ENCODE results near the gene KCNQ5. TPM values are rescaled to one million over a fixed set of nuclear protein-coding genes. Genes with fewer than 3 reads are reported as not detected.

KCNQ5 gene
- total RNA-seq, 1 donor from 2014 or later = 0.49 TPM

DNA sequence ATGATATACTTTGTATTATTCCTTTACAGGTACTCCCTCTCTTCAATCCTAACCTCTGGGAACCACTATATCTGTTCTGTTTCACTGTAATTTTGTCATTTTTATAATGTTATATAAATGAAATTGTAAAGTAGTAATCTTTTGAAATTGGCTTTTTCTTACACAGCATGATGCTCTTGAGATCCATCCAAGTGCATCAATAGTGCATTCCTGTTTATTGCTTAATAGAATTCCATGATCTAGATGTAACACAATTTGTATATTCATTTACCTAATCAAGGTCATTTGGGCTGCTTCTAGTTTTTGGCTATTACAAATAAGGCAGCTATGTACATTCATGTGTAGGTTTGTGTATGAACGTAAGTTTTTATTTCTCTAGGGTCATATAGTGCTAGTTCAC is 428.8 kb downstream of the KCNQ5 start:
- ATAC-seq (no peak), DNase-seq (ENCODE audit: low spot score) (no peak)
- intact Hi-C loops (cut with DNase I) = no loop called here

DNA sequence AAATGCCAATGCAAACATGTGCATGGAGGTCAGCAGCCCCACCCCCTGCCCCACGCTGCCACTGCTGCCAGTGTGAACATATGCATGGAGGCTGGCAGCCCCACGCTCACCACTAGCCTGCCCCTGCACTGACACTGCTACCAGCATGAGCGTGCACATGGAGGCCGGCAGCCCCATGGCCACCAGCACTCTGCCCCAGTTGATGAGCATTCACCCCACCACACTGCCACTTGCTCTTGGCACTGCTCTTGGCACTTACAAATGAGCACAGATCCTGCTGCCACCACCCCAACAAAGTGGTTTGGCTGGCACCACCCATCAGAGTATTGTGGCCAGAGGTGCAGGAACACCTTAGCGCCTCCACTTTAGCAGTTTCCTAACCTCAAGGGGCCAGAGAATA is 429.3 kb downstream of the KCNQ5 start:
- ATAC-seq = no peak
- no peak for DNase-seq (ENCODE audit: low spot score)
- intact Hi-C loops (cut with DNase I) = no loop called here

DNA sequence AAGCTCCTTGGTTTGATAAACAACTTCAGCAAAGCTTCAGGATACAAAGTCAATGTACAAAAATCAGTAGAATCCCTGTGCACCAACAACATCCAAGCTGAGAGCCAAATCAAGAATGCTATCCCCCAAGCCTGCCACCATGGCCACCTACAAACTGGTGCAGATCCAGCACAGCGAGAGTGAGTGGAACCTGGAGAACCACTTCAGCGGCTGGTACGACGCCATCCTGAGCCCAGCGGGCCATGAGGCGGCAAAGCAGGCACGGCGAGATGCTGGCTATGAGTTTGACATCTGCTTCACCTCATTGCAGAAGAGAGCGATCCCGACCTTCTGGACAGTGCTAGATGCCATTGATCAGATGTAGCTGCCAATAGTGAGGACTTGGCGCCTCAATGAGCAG is 433.1 kb downstream of the KCNQ5 start:
- intact Hi-C loops (cut with DNase I) = no loop called here
- DNase-seq (ENCODE audit: low spot score) (no peak), ATAC-seq (no peak)

GRCh38 chr6:73058736-73059135 is 436.9 kb downstream of the KCNQ5 start:
- no peak for ATAC-seq
- intact Hi-C loops (cut with DNase I) = no loop called here
- no peak for DNase-seq (ENCODE audit: low spot score)

- ATAC-seq (no peak), DNase-seq (ENCODE audit: low spot score) (no peak)
- intact Hi-C loops (cut with DNase I) = no loop called here
These were observed 440.3 kb downstream of the KCNQ5 start for GRCh38 chr6:73062130-73062529.

DNA sequence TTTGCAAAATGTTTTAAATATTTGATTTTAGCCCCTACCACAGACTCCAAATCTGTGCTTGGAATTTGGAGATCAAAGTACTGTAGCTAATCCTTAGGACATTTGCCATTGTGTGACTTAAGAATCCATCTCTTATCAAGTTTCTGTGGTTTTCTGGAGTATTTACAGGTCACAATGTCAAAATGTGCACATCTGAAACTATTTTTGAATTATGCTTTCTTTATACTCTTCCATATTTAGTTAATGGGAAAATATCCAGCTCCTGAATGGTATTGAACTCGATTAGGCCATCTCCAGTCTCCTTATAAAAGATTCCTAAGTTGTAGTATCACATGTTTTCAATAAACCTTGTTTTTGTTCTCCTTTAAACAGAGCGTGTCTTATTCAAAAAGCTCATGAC is 441.0 kb downstream of the KCNQ5 start:
- intact Hi-C loops (cut with DNase I) = no loop called here
- no peak for DNase-seq (ENCODE audit: low spot score)

GRCh38 chr6:73064266-73064665 is 442.4 kb downstream of the KCNQ5 start:
- intact Hi-C loops (cut with DNase I) = no loop called here
- no peak for DNase-seq (ENCODE audit: low spot score)

More for the DNA sequence above, 441.0 kb downstream of the KCNQ5 start:
- no peak for ATAC-seq

GRCh38 chr6:73073238-73073637 is 451.4 kb downstream of the KCNQ5 start:
- ATAC-seq (no peak), DNase-seq (ENCODE audit: low spot score) (no peak)
- intact Hi-C loops (cut with DNase I) = no loop called here

More at GRCh38 chr6:73064266-73064665, 442.4 kb downstream of the KCNQ5 start:
- ATAC-seq = no peak

GRCh38 chr6:73074175-73074574 is 452.3 kb downstream of the KCNQ5 start:
- no peak for DNase-seq (ENCODE audit: low spot score)
- ATAC-seq = no peak
- intact Hi-C loops (cut with DNase I) = no loop called here

- ATAC-seq = no peak
- intact Hi-C loops (cut with DNase I) = no loop called here
- no peak for DNase-seq (ENCODE audit: low spot score)
These were observed 454.5 kb downstream of the KCNQ5 start for GRCh38 chr6:73076211-73076954.

GRCh38 chr6:73078333-73078862 is 456.5 kb downstream of the KCNQ5 start:
- DNase-seq (ENCODE audit: low spot score) = no peak
- ATAC-seq = no peak
- intact Hi-C loops (cut with DNase I) = no loop called here

- intact Hi-C loops (cut with DNase I) = no loop called here
- ATAC-seq = no peak
- DNase-seq (ENCODE audit: low spot score) = no peak
These were observed 457.2 kb downstream of the KCNQ5 start for GRCh38 chr6:73078908-73079610.

DNA sequence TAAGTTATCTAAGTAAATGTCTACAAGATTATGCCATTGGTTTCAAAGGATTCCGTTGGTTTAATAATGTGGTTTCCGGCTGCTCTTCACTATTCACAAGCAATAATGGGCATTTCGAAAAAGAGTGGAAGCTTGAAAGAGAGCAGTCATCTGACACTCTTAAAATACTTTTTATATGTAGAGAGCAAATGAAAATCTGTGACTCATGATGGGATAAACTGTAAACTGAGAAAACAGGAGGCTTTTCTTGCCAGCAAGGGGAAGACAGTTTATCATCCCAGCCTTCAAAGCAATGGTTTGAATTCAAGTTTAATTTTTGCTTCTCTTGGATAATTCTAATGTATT is 457.7 kb downstream of the KCNQ5 start:
- no peak for DNase-seq (ENCODE audit: low spot score)
- ATAC-seq = no peak
- intact Hi-C loops (cut with DNase I) = no loop called here

GRCh38 chr6:73079978-73080377 is 458.1 kb downstream of the KCNQ5 start:
- intact Hi-C loops (cut with DNase I) = no loop called here
- DNase-seq (ENCODE audit: low spot score) (no peak), ATAC-seq (no peak)

DNA sequence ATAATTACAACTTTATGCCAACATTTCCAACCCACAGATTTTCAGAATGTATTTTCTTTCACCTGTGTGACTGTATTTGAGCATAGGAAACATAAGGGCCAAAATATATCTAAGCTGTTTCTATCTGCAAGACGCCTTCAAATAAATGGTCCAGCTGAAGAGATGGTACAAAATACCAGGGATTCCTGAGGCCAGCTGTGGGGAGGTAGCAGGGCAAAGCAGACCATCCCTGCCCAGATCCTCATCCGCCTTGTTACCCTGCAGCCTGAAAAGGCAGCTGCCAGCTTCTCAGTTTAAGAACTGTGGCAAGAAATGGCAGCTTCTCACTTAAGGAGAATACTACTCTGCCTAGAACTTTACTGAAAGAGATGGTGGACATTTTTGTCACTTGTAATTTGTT is 460.1 kb downstream of the KCNQ5 start:
- DNase-seq (ENCODE audit: low spot score) = no peak
- intact Hi-C loops (cut with DNase I) = no loop called here
- ATAC-seq = no peak

GRCh38 chr6:73083886-73084285 is 462.0 kb downstream of the KCNQ5 start:
- intact Hi-C loops (cut with DNase I) = no loop called here
- DNase-seq (ENCODE audit: low spot score) (no peak), ATAC-seq (no peak)

- no peak for ATAC-seq
- intact Hi-C loops (cut with DNase I) = no loop called here
- no peak for DNase-seq (ENCODE audit: low spot score)
These were observed 463.6 kb downstream of the KCNQ5 start for GRCh38 chr6:73085443-73085871.

DNA sequence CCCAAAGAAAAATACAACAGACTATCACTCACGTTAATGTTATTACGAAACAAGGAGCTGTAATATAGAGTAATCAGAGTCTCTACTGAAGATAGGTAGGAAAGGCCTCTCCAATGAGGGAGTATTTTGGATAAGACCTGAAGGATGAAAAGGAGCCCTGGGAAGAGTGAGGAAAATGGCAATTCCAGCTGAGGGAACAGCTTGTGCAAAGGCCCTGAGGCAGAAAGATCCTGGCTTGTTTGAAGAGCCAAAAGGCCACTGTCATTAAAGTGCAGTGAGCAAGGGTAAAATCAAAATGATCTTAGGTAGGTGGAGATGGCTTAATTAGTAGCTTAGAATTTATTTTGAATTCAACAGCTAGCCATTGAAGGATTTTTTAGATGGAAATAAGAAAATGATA is 464.9 kb downstream of the KCNQ5 start:
- intact Hi-C loops (cut with DNase I) = no loop called here
- DNase-seq (ENCODE audit: low spot score) = no peak
- no peak for ATAC-seq

DNA sequence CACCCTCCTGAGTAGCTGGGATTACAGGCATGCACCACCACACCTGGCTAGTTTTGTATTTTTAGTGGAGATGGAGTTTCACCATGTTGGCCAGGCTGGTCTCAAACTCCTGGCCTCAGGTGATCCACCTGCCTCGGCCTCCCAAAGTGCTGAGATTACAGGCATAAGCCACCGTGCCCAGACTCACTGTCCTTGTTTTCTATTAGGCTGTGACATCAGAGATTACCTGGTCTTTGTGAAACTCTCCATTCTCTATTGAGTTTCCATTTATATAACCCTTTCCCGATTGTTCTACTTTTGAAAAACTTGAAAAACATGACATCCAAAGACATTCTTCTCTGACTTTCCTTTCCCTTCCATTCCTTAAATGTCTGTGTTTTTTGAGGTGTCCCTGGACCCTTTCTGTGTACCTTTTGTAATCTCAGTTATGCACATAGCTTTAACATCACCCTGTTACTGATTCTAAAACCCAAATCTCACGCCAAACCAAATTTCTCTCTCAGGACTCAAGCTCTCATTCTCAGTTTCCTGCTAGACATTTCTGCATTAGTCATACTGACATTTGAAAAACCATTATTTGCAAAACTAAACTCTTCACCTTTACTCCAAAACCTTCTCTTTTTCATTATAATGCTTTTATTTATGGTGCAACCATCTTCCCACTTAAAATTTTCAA is 466.4 kb downstream of the KCNQ5 start:
- intact Hi-C loops (cut with DNase I) = no loop called here
- ATAC-seq = no peak
- no peak for DNase-seq (ENCODE audit: low spot score)

DNA sequence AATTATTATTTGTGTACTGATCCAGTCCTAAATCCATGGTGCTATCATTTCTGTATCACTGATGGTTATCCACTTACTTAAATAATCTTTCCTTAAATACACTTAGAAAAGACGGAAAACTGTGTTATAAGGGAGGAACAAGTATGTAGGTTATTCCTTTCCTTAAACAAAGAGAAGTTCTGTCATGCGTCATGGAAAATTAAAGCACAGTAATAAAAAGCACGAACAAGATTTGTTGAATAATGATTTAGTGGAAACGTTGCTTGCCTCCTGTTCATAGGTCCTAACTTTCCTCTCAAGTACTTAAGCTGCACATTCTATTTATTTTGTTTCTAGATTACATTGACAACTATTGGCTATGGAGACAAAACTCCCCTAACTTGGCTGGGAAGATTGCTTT is 483.1 kb downstream of the KCNQ5 start:
- intact Hi-C loops (cut with DNase I) = no loop called here
- no peak for ATAC-seq
- DNase-seq (ENCODE audit: low spot score) = no peak
